H1 (cell line): ENCODE results near the gene FAM240A. TPM values are rescaled to one million over a fixed set of nuclear protein-coding genes. Genes with fewer than 3 reads are reported as not detected.

Experiments used
- CBX8 ChIP-seq: fragments of 300-800, 300-1000 bp; sonication (generic); IDR thresholded peaks from 2 replicates; pipeline ENCODE4 v1.7.1; 2016; ENCODE audit warnings: low read depth, low read length, borderline replicate concordance
- CHD1 ChIP-seq: IDR thresholded peaks from 2 replicates; pipeline ENCODE4 v1.6.1; 2012; ENCODE audit warnings: low read depth, low read length, improper control_type of control experiment
- CHD2 ChIP-seq: IDR thresholded peaks from 2 replicates; pipeline ENCODE4 v1.6.1; 2012; ENCODE audit warnings: low read length, improper control_type of control experiment
- CHD7 ChIP-seq: fragments of 300-600 bp; sonication (generic); IDR thresholded peaks from 2 replicates; pipeline ENCODE4 v1.7.1; 2012; ENCODE audit warnings: low read length, moderate library complexity, mild to moderate bottlenecking, inconsistent platforms; ENCODE audit not compliant: insufficient replicate concordance
- EZH2 ChIP-seq: fragments of 200-600 bp; sonication (generic); IDR thresholded peaks from 2 replicates; pipeline ENCODE4 v1.7.1; 2012; ENCODE audit warnings: low read depth, mild to moderate bottlenecking, moderate library complexity, low read length, inconsistent platforms; ENCODE audit not compliant: severe bottlenecking
- NANOG ChIP-seq: IDR thresholded peaks from 2 replicates; pipeline ENCODE4 v1.6.1; 2011; ENCODE audit warnings: low read length, low read depth, mild to moderate bottlenecking, inconsistent platforms; ENCODE audit not compliant: insufficient read depth, poor library complexity, severe bottlenecking
- PHF8 ChIP-seq: fragments of 200-600 bp; sonication (generic); conservative IDR thresholded peaks from 2 replicates; pipeline ENCODE4 v1.7.1; 2012; ENCODE audit warnings: low read depth, mild to moderate bottlenecking, inconsistent platforms, low read length, moderate library complexity
- SIN3A ChIP-seq, 2 experiments: IDR thresholded peaks in 1 of 2; conservative IDR thresholded peaks in 1 of 2; 2 replicates each; pipeline ENCODE4 v1.6.1; 2011 to 2012; ENCODE audit warnings: low read length in 2 of 2, improper control_type of control experiment in 1 of 2, low read depth in 1 of 2, mild to moderate bottlenecking in 1 of 2
- TEAD4 ChIP-seq: IDR thresholded peaks from 2 replicates; pipeline ENCODE4 v1.6.1; 2012; ENCODE audit warnings: low read depth, low read length, inconsistent platforms, mixed read lengths
- USF2 ChIP-seq: IDR thresholded peaks from 2 replicates; pipeline ENCODE4 v1.6.1; 2011; ENCODE audit warnings: low read length, improper control_type of control experiment
- YY1 ChIP-seq: IDR thresholded peaks from 2 replicates; pipeline ENCODE4 v1.6.1; 2011; ENCODE audit warnings: low read depth, mild to moderate bottlenecking, low read length
- polyA plus RNA-seq, 7 experiments: library from polyadenylated mRNA; depleted of rRNA in 3 of 7; stranded (reverse) in 5 of 7; unstranded in 2 of 7; fragments of >200 nt in 5 of 7; fragments of 200-250 nt in 2 of 7; gene quantifications; 1 replicate in 5 of 7; 2 replicates in 1 of 7; 4 replicates in 1 of 7; pipeline versions ENCODE4 v1.2.1 to v1.2.3, GENCODE V29; 2011 to 2013; ENCODE audit warnings: missing spikeins in 2 of 7, mixed read lengths in 2 of 7
- total RNA-seq: library from RNA; stranded (reverse); fragmentation: NEBNext Ultra II Directional; extraction: Animal tissue kit (Norgen Biotek cat#: 25700); gene quantifications from 2 replicates; pipeline ENCODE4 v1.2.1, GENCODE V29; 2021

FAM240A gene
- total and polyA plus RNA-seq, 2 of the 8 experiments (the other 6 are each of a cell fraction or from before 2014, with no cell fraction given): 0.08 TPM; not detected in 1

GRCh38 chr3:46615976-46616375, 3.7 kb downstream of the FAM240A start (continued):
- no peak for TF ChIP-seq CHD7
- TF ChIP-seq CHD2: no peak
- no peak for TF ChIP-seq EZH2
- no peak for TF ChIP-seq TEAD4
- no peak for TF ChIP-seq CBX8
- TF ChIP-seq SIN3A (conservative IDR thresholded peaks at IDR 0.05 in 1 of 2, IDR thresholded peaks at IDR 0.05 in 1 of 2; ENCODE audit: low read depth in 1 of 2, low read length in 2 of 2): no peak
- no peak for TF ChIP-seq USF2
- TF ChIP-seq CHD1: no peak
- no peak for TF ChIP-seq PHF8
- no peak for TF ChIP-seq NANOG
- TF ChIP-seq YY1: no peak
